IPS-20b (cell line): ENCODE results near the gene ANKS1B.
A peak's percentile ranks its signal among the peaks of the same experiment; 100 is the strongest.
"Not testable (repeated sequence)": the region's sequence is repeated elsewhere in the genome, so short reads cannot be mapped to it uniquely, and the experiment has no call there.

ENCODE experiments used
- H3K27ac ChIP-seq: one replicate; pipeline ENCODE4 v1.5.1; 2013; ENCODE audit warnings: low read length
- H3K27me3 ChIP-seq: 2 replicates; pipeline ENCODE4 v1.6.1; 2013; ENCODE audit warnings: mild to moderate bottlenecking, low read length, inconsistent platforms; ENCODE audit not compliant: insufficient read depth
- H3K36me3 ChIP-seq: 2 replicates; pipeline ENCODE4 v1.6.1; 2013; ENCODE audit warnings: low read depth, mild to moderate bottlenecking, inconsistent platforms, low read length, moderate library complexity; ENCODE audit not compliant: insufficient read depth
- H3K4me1 ChIP-seq: 2 replicates; pipeline ENCODE4 v1.6.1; 2013; ENCODE audit warnings: mild to moderate bottlenecking, control low read depth, inconsistent platforms, low read length, moderate library complexity; ENCODE audit not compliant: insufficient read depth
- H3K4me3 ChIP-seq: 2 replicates; pipeline ENCODE4 v1.5.1; 2013; ENCODE audit warnings: mild to moderate bottlenecking, low read length, inconsistent platforms
- H3K9ac ChIP-seq: 2 replicates; pipeline ENCODE4 v1.6.1; 2013; ENCODE audit warnings: low read depth, mild to moderate bottlenecking, inconsistent platforms, low read length, moderate library complexity
- H3K9me3 ChIP-seq: 2 replicates; pipeline ENCODE4 v1.6.1; 2013; ENCODE audit warnings: mild to moderate bottlenecking, low read depth, low read length, inconsistent platforms; ENCODE audit not compliant: insufficient read depth

The ANKS1B gene

GRCh38 chr12:99609455-99610181, 375.1 kb downstream of the ANKS1B start:
- H3K27ac ChIP-seq, result no peak overlapping the region
- 0 out of 2 replicates have a peak overlapping the region, but pooled peaks have one; percentile 7 for H3K4me3 ChIP-seq
- H3K4me1 ChIP-seq, result peaks cover 35% of the 10 kb centered on the region

GRCh38 chr12:99600388-99600787, 384.3 kb downstream of the ANKS1B start:
- H3K36me3 ChIP-seq, result no peaks in the 10 kb centered on the region
- H3K9ac ChIP-seq, result no peak overlapping the region
- no peaks in the 10 kb centered on the region for H3K4me1 ChIP-seq
- no peaks in the 10 kb centered on the region for H3K9me3 ChIP-seq
- H3K27me3 ChIP-seq, result no peaks in the 10 kb centered on the region
- H3K27ac ChIP-seq, result no peak overlapping the region
- no peak overlapping the region for H3K4me3 ChIP-seq

More at GRCh38 chr12:99609455-99610181, 375.1 kb downstream of the ANKS1B start:
- H3K9me3 ChIP-seq, result no peaks in the 10 kb centered on the region
- H3K27me3 ChIP-seq, result peaks cover 26% of the 10 kb centered on the region; the same call in 1 of the 2 replicates
- no peaks in the 10 kb centered on the region for H3K36me3 ChIP-seq
- no peak overlapping the region for H3K9ac ChIP-seq

- Histone ChIP-seq H3K36me3 (no peaks in the 10 kb centered on the region), H3K27me3 (no peaks in the 10 kb centered on the region), H3K27ac (no peak overlapping the region), H3K9me3 (no peaks in the 10 kb centered on the region), H3K4me1 (no peaks in the 10 kb centered on the region), H3K9ac (no peak overlapping the region), H3K4me3 (no peak overlapping the region)
Observed at GRCh38 chr12:99598785-99599184, 386.0 kb downstream of the ANKS1B start.

- H3K27ac ChIP-seq, result no peak overlapping the region
- H3K4me3 ChIP-seq, result no peak overlapping the region
- no peaks in the 10 kb centered on the region for H3K27me3 ChIP-seq
- no peaks in the 10 kb centered on the region for H3K9me3 ChIP-seq
- H3K36me3 ChIP-seq, result no peaks in the 10 kb centered on the region
- H3K4me1 ChIP-seq, result no peaks in the 10 kb centered on the region
- no peak overlapping the region for H3K9ac ChIP-seq
Observed at GRCh38 chr12:99596762-99597161, 388.0 kb downstream of the ANKS1B start.

GRCh38 chr12:99577125-99577524, 407.6 kb downstream of the ANKS1B start:
- H3K27ac ChIP-seq, H3K9me3 ChIP-seq, H3K4me3 ChIP-seq, H3K4me1 ChIP-seq, H3K36me3 ChIP-seq, H3K27me3 ChIP-seq, H3K9ac ChIP-seq: not testable (repeated sequence)

GRCh38 chr12:99573980-99574379, 410.8 kb downstream of the ANKS1B start:
- no peaks in the 10 kb centered on the region for H3K36me3 ChIP-seq
- no peak overlapping the region for H3K9ac ChIP-seq
- no peak overlapping the region for H3K27ac ChIP-seq

GRCh38 chr12:99567072-99567471, 417.7 kb downstream of the ANKS1B start:
- no peaks in the 10 kb centered on the region for H3K9me3 ChIP-seq

More at GRCh38 chr12:99573980-99574379, 410.8 kb downstream of the ANKS1B start:
- no peaks in the 10 kb centered on the region for H3K9me3 ChIP-seq
- no peak overlapping the region for H3K4me3 ChIP-seq
- H3K27me3 ChIP-seq, result peaks cover 11% of the 10 kb centered on the region; the same call in 1 of the 2 replicates
- H3K4me1 ChIP-seq, result no peaks in the 10 kb centered on the region

GRCh38 chr12:99558109-99558508, 426.6 kb downstream of the ANKS1B start:
- H3K36me3 ChIP-seq, result no peaks in the 10 kb centered on the region
- H3K4me1 ChIP-seq, result no peaks in the 10 kb centered on the region
- H3K4me3 ChIP-seq, result no peak overlapping the region
- H3K27me3 ChIP-seq, result no peaks in the 10 kb centered on the region
- H3K27ac ChIP-seq, result no peak overlapping the region
- H3K9me3 ChIP-seq, result no peaks in the 10 kb centered on the region; the same call in 1 of the 2 replicates
- no peak overlapping the region for H3K9ac ChIP-seq

More at GRCh38 chr12:99567072-99567471, 417.7 kb downstream of the ANKS1B start:
- Histone ChIP-seq H3K27me3 (peaks cover 22% of the 10 kb centered on the region; the same call in 1 of the 2 replicates), H3K4me3 (no peak overlapping the region), H3K27ac (no peak overlapping the region), H3K4me1 (0 out of 2 replicates have a peak, but pooled peaks cover 7% of the 10 kb centered on the region), H3K9ac (no peak overlapping the region), H3K36me3 (no peaks in the 10 kb centered on the region)

GRCh38 chr12:99553461-99553860, 431.3 kb downstream of the ANKS1B start:
- Histone ChIP-seq H3K36me3 (no peaks in the 10 kb centered on the region), H3K4me1 (no peaks in the 10 kb centered on the region), H3K9ac (no peak overlapping the region), H3K4me3 (no peak overlapping the region), H3K27me3 (no peaks in the 10 kb centered on the region), H3K9me3 (no peaks in the 10 kb centered on the region; the same call in 1 of the 2 replicates), H3K27ac (no peak overlapping the region)

- no peaks in the 10 kb centered on the region for H3K27me3 ChIP-seq
Observed at GRCh38 chr12:99552022-99552421, 432.7 kb downstream of the ANKS1B start.

GRCh38 chr12:99549651-99550050, 435.1 kb downstream of the ANKS1B start:
- H3K9me3 ChIP-seq, result no peaks in the 10 kb centered on the region
- H3K4me1 ChIP-seq, result peaks cover 3% of the 10 kb centered on the region; the same call in 1 of the 2 replicates
- no peaks in the 10 kb centered on the region for H3K27me3 ChIP-seq
- no peak overlapping the region for H3K27ac ChIP-seq
- no peak overlapping the region for H3K9ac ChIP-seq
- no peak overlapping the region for H3K4me3 ChIP-seq
- H3K36me3 ChIP-seq, result no peaks in the 10 kb centered on the region

More at GRCh38 chr12:99552022-99552421, 432.7 kb downstream of the ANKS1B start:
- H3K36me3 ChIP-seq, result no peaks in the 10 kb centered on the region
- H3K27ac ChIP-seq, result no peak overlapping the region
- H3K9me3 ChIP-seq, result no peaks in the 10 kb centered on the region; the same call in 1 of the 2 replicates
- H3K4me1 ChIP-seq, result no peaks in the 10 kb centered on the region
- no peak overlapping the region for H3K9ac ChIP-seq
- no peak overlapping the region for H3K4me3 ChIP-seq

GRCh38 chr12:99549196-99549595, 435.5 kb downstream of the ANKS1B start:
- no peak overlapping the region for H3K27ac ChIP-seq
- H3K4me3 ChIP-seq, result no peak overlapping the region
- peaks cover 4% of the 10 kb centered on the region; the same call in 1 of the 2 replicates for H3K4me1 ChIP-seq
- no peaks in the 10 kb centered on the region for H3K27me3 ChIP-seq
- H3K9ac ChIP-seq, result no peak overlapping the region
- no peaks in the 10 kb centered on the region for H3K9me3 ChIP-seq
- H3K36me3 ChIP-seq, result no peaks in the 10 kb centered on the region
